Gastroesophageal sphincter (tissue), 3 donors: Measurements from ENCODE around the gene GP1BB.

Experiments used
- CTCF ChIP-seq, 4 experiments: fragments of 200-600 bp in 2 of 4; fragments of 450-650 bp in 2 of 4; sonication (generic) in 1 of 4; IDR thresholded peaks; one replicate each; pipeline ENCODE4 v1.5.1; 2017 to 2019; ENCODE audit warnings: antibody characterized with exemption in 4 of 4, mild to moderate bottlenecking in 2 of 4, moderate library complexity in 2 of 4
- EP300 ChIP-seq: sonication (generic); formaldehyde crosslinking; IDR thresholded peaks from one replicate; pipeline ENCODE4 v1.6.1; 2017; ENCODE audit warnings: antibody characterized with exemption, mild to moderate bottlenecking
- POLR2A ChIP-seq, 2 donors: fragments of 450-650 bp; IDR thresholded peaks; one replicate each; pipeline ENCODE4 v1.6.1; 2017; ENCODE audit warnings: antibody characterized with exemption in 2 of 2, mild to moderate bottlenecking in 2 of 2, moderate library complexity in 1 of 2

GRCh38 chr22:19744350-19745006 is 21.1 kb downstream of the GP1BB start:
- TF ChIP-seq CTCF (IDR thresholded peaks at IDR 0.05) (no peak), POLR2A (IDR thresholded peaks at IDR 0.05) (no peak), EP300 (no peak)
